Activated T-cell treated with anti-CD3 and anti-CD28 coated beads for 24 hours (primary cell): ENCODE results near the gene MTCH1.

Experiments used
- DNase-seq: peaks from one replicate; pipeline ENCODE4 v3.0.0-alpha.2; 2020; ENCODE audit warnings: low read depth

Gene MTCH1

GRCh38 chr6:36970892-36971842 is 14.8 kb downstream of the MTCH1 start:
- no peak for DNase-seq

- DNase-seq = no peak
Observed at GRCh38 chr6:36969988-36970891, 15.8 kb downstream of the MTCH1 start.

- no peak for DNase-seq
Observed at GRCh38 chr6:36969240-36969691, 16.7 kb downstream of the MTCH1 start.

GRCh38 chr6:36968266-36968977 is 17.6 kb downstream of the MTCH1 start:
- DNase-seq = no peak

GRCh38 chr6:36967757-36968156 is 18.2 kb downstream of the MTCH1 start:
- DNase-seq = no peak

GRCh38 chr6:36967301-36967700 is 18.7 kb downstream of the MTCH1 start:
- DNase-seq = no peak

GRCh38 chr6:36964908-36965307 is 21.1 kb downstream of the MTCH1 start:
- DNase-seq = no peak

GRCh38 chr6:36964349-36964748 is 21.6 kb downstream of the MTCH1 start:
- DNase-seq = no peak

GRCh38 chr6:36963451-36964290 is 22.3 kb downstream of the MTCH1 start:
- DNase-seq = no peak

- peak; percentile 54 for DNase-seq
Observed at GRCh38 chr6:36962874-36963273, 23.1 kb downstream of the MTCH1 start.

GRCh38 chr6:36961441-36962435 is 24.3 kb downstream of the MTCH1 start:
- DNase-seq = no peak

- DNase-seq = no peak
Observed at GRCh38 chr6:36959555-36960250, 26.3 kb downstream of the MTCH1 start.

GRCh38 chr6:36958775-36959554 is 27.0 kb downstream of the MTCH1 start:
- no peak for DNase-seq

- DNase-seq = no peak
Observed at GRCh38 chr6:36957773-36958271, 28.2 kb downstream of the MTCH1 start.

DNA sequence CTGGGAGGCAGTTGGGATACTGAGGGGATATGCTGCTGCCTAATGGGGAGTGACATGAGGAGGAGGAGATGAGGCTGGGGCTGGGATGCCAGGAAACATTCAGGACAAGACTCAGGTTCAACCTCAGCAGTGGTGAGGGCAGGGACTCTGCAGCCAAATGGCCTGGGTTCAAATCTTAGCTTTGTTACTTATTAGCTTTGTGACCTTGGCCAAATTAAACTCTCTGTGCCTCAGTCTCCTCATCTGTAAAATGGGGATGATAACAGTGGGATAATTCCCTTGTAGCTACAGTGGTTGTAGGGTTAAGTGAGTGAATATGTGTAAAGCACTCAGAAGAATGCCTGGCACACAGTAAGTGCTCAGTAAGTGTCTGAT is 29.6 kb downstream of the MTCH1 start:
- DNase-seq = no peak

DNA sequence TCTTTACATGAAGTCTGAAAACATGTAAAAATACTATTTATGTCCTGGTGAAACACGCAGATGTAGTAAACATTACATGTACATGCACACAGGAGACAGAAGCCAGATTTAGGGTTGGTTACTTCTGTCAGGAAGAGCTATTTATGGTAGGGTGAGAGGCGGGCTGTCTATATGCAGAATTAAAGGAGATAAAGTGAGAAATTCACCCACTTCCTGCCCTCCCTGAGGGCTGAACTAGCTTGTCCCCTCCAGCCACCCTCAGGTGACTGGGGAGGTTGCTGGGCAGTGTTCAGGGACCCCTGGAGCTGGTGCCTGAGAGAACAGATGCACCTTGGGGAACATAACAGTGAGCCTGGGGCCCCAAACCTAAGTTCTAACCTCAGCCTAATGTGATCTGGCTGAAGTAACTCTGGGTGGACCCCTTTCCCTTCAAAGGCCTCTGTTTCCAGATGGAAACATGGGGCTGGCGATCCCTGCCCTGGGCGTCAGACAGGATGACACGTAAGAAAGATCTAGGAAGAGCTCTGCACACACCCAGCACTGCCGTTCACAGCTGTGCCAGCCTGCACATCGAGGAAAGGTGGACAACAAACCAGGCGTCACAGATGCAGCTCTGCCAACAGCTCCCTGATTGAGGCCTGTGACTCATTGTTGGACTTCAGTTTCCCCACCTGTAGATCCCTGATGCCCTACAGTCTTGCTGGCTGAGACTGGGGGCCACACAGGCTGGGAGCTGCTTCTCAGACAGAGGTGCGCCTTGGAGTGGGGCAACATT is 30.1 kb downstream of the MTCH1 start:
- DNase-seq = no peak

DNA sequence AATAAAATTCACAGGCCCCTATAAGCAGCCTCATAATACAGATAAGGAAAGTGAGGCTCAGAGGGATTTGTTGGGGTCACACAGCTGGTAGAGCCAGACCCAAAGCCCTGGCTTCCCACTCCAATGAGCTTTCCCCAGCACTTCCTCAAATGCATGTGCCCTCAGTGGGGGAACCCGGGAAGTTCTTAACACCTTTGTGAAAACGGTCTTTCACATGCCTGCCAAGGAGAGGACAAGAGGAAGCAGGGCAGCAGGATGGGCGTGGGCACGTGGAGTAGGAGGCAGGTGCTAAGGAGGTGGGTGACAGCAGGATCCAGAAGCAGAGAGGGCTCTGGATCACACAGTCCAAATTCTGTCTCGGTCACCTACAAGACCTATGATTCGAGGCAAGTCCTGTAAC is 30.9 kb downstream of the MTCH1 start:
- DNase-seq = no peak
